A549 treated with RU486 at 1 μM for 4 hours (cell line): Measurements from ENCODE around the gene DPM1. TPM values are rescaled to one million over a fixed set of nuclear protein-coding genes. Genes with fewer than 3 reads are reported as not detected.

ENCODE experiments used
- total RNA-seq: library from RNA; stranded (reverse); fragments of 200-300 nt; extraction: Qiagen RNA extraction; gene quantifications from 5 replicates; pipeline ENCODE4 v1.2.3, GENCODE V29; 2022; ENCODE audit warnings: low read depth

DPM1 gene
- 57.9 to 107 TPM (median 75.7 TPM) in 5 replicates for total RNA-seq

DNA sequence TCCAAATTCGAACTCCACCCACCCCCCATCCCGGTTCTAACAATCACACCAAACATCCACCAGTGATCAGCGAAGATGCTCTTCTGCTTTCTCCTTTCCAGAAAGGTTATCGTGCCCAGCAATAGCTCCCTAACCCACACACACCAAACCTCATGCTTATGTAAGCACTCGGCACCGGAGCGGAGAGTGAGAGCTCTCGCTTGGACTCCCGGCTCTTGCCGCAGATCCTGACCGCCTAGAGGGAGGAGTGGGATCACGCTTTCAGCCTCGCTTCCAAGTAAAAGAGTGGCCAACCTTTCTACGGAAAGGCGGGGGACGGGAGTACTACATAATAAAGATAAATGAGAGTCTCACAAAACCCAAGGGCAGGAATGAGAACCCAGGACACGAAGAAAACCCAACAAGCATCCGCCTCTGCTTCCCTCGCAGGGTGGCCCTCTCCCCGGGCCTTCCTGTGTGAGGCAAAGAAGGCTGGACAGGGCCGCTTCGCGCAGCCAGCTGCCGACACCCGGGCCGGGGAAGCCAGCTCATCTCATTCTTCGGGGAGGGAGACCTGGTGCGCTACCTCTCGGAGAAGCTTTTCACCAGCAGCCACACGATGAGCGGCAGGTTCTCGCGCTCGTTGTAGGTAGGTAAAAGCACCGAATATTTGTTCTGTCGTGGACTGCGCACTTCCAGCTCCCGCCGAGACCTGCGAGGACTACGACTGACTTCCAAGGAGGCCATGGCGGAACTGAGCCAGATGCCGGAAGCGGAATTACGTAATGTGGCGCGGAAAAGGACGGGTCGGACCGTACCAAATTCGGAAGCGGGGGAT is at the start of gene DPM1:
Gene DPM1 (minus strand): TSS at position 735 of the 817 bp plus-strand sequence. CDS start 9 bp downstream, at position 726.

DNA sequence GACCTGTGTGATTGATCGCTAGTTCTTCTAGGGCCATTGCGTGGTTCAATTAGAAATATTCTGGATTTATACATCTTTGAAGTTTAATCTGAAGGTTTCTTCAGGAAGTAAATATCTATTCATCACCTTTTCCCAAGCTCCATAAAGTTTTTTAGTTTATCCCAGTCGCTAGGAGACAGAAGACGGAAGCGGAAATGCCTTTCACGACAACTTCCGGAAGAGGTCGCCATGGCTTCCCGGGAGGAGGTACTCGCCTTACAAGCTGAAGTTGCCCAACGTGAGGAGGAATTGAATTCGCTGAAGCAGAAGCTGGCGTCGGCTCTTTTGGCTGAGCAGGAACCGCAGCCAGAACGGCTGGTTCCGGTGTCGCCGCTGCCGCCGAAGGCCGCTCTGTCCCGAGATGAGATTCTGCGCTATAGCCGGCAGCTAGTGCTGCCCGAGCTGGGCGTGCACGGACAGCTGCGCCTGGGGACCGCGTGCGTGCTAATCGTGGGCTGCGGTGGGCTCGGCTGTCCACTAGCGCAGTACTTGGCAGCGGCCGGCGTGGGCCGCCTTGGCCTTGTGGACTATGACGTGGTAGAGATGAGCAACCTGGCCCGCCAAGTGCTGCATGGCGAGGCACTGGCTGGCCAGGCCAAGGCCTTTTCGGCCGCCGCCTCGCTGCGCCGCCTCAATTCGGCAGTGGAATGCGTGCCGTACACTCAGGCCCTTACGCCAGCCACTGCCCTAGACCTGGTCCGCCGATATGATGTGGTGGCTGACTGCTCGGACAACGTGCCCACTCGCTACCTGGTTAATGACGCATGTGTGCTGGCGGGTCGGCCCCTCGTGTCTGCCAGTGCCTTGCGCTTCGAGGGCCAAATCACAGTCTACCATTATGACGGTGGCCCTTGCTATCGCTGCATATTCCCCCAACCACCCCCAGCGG is 547 bp upstream of the DPM1 start, which contains the start of gene MOCS3:
Gene MOCS3 (plus strand): TSS at position 204 of the 928 bp plus-strand sequence. CDS start 25 bp downstream, at position 229.

DNA sequence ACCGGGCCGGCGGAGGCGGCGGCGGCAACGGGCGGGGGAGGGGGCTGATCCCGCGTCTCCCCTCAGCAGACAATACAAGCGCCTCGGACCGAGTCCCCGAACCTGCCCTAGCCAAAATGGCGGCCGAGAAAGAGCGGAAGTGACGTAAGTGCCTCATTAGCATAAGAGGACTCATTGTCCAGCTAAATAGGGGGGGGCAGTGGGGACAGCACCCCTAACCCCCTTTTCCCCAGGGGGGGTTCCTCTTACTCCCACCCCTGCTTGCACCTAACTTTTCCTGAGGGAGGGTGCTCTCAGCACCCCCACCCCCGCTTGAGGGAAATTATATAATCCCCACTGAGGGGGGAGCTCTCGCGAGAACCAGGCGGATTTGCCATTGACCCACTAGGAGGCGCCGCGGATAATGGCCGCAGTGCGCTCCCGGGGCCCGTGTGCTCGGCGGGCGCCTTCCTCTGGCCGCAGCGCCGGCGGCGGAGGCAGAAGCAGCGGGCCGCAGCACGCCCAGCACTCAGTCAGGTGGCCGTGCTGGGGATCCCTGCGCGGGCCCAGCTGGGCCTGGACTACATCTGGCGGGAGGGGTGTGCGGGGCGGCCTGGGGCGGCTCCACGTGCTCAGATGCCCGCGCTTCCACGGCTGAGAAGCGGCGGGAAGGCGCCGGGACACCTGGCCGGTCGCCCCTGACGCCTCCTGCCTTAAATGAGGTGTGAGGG is 26.9 kb downstream of the DPM1 start, which contains the start of gene ADNP:
Gene ADNP (minus strand): TSS at position 132 of the 710 bp plus-strand sequence. CDS start 27,441 bp downstream, outside the sequence.

Other genes starting within 250 kb of the DPM1 start
- 1.6 to 3.1 TPM (median 2.4 TPM) in 5 replicates for gene PARD6B, start 227.0 kb downstream of the DPM1 start, total RNA-seq
- gene BCAS4, start 163.5 kb downstream of the DPM1 start, total RNA-seq = 28.7 to 33.6 TPM (median 31.2 TPM) in 5 replicates
- gene ADNP, start 27.1 kb downstream of the DPM1 start, total RNA-seq = 41.2 to 51.1 TPM (median 43.7 TPM) in 5 replicates
- gene MOCS3, start 286 bp upstream of the DPM1 start, total RNA-seq = 4.8 to 6.5 TPM (median 5.8 TPM) in 5 replicates
- 13.9 to 24.3 TPM (median 18.1 TPM) in 5 replicates for gene KCNG1, start 64.6 kb upstream of the DPM1 start, total RNA-seq